ENCODE measurements around the gene PARN.
A peak's percentile ranks its signal among the peaks of the same experiment; 100 is the strongest.

Gene PARN

GRCh38 chr16:14495213-14496046 is 134.6 kb downstream of the PARN start:
- DNase-seq = no peak

- no peak for DNase-seq
Measured at GRCh38 chr16:14494396-14494966, 135.6 kb downstream of the PARN start.

DNA sequence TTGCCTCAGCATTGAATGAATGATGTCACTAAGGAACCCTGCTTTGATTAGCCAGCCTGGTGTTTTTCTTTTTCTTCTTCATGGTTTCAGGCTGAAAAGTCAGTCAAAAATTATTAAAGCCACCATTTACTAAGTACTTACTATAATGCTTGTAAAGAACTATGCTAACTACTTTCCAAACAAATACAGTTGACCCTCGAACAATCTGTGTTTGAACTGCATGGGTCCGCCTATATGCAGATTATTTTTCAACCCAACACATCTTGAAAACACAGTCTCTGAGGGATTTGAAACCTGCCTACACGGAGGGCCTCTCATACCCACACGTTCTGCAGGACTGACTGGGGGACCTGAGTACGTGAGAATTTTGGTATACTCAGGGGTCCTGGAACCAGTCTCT is 136.3 kb downstream of the PARN start:
- DNase-seq = no peak

- DNase-seq = no peak
Measured at GRCh38 chr16:14492614-14493013, 137.4 kb downstream of the PARN start.

- DNase-seq = no peak
Measured at GRCh38 chr16:14491861-14492529, 138.1 kb downstream of the PARN start.

GRCh38 chr16:14490235-14490634 is 139.8 kb downstream of the PARN start:
- no peak for DNase-seq

- no peak for DNase-seq
Measured at GRCh38 chr16:14489460-14489859, 140.6 kb downstream of the PARN start.

DNA sequence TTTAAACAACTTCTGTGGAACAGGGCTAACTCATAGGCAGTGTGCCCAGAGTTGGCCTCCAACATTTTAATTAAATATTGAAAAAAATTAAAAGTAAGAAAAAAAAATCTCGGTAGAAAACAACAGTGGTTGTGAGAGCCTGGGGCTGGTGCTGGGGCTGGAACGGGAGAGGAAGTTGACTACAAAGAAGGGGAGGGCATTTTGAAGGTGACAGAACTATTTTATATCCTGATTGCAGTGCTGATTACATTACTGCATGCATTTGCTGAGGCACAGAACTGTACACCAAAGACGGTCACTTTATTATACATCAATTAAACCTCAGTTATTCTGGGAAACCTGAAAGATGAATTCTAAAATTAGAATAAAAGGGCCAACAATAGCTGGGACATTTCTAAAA is 142.5 kb downstream of the PARN start:
- peak; percentile 6 for DNase-seq

DNA sequence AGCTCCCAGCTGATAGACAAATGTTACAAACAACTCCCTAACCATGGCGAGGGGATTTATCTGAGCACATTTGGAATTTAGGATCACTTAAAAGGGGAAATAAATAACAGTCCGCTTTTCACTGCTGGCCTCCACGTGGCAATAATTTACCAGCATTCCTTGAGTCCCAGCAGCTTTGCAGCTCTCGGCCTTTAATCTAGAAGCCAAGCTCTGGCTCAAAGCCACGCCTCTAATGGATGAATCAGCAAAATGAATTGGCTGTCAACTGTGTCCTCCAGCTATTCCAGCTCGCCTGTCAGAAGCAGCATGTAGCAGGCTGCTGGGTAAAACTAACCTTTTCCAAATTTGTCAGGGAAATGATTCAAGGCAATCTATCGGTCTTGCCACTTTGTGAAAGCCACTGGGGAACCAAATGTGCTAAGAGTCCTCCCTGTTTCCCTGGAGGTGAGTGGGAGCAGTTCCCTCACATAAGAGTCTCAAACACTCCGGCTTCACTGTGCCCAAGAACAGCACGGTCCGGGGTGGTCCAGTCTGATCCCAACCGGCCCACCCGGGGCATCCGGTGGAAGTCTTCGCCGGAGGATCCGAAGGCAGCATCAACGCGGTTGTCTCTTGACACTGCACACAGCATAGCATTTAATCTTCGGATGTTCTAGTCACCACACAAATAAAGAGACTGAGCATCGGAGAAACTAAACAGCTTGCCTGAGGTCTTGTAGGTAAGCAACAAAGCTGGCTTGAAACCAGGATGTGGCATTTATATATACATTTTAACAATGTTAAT is 143.3 kb downstream of the PARN start:
- DNase-seq = no peak

DNA sequence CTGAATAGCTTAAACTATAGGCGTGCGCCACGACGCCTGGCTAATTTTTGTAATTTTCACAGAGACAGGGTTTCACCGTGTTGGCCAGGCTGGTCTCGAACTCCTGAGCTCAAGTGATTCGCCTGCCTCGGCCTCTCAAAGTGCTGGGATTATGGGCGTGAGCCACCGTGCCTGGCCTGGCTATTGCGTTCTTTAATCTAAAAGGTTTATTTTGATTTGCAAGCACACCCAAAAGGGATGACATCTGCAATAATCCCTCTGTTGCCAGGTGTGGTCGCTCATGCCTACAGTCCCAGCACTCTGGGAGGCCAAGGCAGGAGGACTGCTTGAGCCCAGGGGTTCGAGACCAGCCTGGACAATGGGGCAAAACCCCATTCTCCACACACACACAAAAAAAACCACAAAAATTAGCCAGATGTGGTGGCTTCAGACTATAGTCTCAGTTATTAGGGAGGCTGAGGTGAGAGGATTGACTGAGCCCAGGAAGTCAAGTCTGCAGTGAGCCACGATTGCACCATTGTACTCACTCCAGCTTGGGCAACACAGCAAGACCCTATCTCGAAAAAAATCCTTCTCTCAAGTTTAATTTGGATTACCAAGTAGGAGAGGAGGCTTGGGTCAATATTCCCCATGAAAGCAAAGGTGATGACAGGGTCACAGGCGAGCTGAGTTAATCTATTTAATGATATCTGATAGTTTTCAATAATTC is 144.1 kb downstream of the PARN start:
- DNase-seq = no peak

GRCh38 chr16:14485121-14485551 is 144.9 kb downstream of the PARN start:
- DNase-seq = no peak

- DNase-seq = no peak
Measured at GRCh38 chr16:14483819-14484385, 146.2 kb downstream of the PARN start.

GRCh38 chr16:14476183-14476582 is 153.9 kb downstream of the PARN start:
- DNase-seq = no peak

GRCh38 chr16:14475370-14476139 is 154.5 kb downstream of the PARN start:
- DNase-seq = no peak

- no peak for DNase-seq
Measured at GRCh38 chr16:14473488-14473887, 156.6 kb downstream of the PARN start.

DNA sequence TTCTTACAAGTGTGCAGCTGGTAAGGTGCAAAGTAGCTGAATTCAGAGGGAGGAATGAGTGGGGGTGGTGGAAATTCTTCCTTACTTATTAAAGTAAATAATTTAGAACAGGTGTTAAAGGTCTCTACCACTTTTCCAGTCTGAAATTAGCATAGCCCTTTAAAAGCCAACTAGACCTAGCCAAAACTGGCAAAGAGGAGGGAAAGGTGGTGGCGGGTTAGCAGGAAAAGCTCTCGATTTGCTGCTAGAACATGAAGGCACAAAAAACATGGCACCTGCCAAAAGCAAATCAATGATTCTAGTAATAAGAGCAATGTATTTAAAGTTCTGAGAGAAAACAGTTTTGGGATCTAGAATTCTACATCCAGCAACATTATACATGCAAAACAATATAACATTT is 157.7 kb downstream of the PARN start:
- no peak for DNase-seq

- no peak for DNase-seq
Measured at GRCh38 chr16:14470788-14471187, 159.3 kb downstream of the PARN start.

GRCh38 chr16:14465799-14466198 is 164.3 kb downstream of the PARN start:
- DNase-seq = no peak

DNA sequence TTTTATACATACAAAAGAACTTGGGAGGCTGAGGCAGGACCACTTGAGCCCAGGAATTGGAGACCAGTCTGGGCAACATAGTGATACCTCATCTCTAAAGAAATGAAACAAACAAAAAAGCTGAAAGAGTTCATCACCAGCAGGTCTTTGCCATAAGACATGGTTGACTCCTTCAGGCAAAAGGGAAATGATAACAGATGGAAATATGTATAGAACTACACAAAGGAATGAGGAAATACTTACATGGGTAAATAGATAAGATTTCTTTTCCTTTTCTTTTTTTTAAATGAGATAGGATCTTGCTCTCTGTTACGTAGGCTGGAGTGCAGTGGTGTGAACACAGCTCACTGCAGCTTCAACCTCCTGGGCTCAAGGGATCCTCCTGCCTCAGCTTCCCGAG is 165.3 kb downstream of the PARN start:
- no peak for DNase-seq

- DNase-seq = no peak
Measured at GRCh38 chr16:14464192-14464591, 165.9 kb downstream of the PARN start.

DNA sequence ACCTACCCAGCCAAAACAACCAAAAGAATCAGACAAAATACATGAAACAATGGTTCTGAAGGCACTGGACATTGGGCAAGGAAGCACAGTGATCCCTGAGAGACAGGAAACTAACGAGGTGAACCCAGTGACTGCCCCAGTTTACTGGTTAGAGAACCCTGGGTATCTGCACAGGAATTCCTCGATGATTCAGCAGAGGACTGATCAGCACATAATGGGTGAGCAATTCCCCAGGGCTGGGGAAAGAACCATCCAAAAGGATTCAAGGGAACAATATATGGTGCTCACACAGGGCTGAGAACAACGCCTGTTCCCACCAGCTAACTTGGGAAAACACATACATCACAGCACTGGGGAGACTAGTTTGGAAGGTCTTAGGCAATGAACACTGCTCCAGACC is 167.2 kb downstream of the PARN start:
- DNase-seq = no peak
